ENCODE data around the gene ANGPTL2.
"Not testable (repeated sequence)": the region's sequence is repeated elsewhere in the genome, so short reads cannot be mapped to it uniquely, and the experiment has no call there.

The ANGPTL2 gene

GRCh38 chr9:127122176-127123063, at the start of gene ANGPTL2:
Gene ANGPTL2, minus strand, starts transcription at chr9:127122635. Its CDS starts 13,904 bp downstream, at chr9:127108731.
- FAIRE-seq (no peak), DNase-seq (ENCODE audit: extremely low spot score, insufficient read length, low read depth) (no peak)

- not testable (repeated sequence) for FAIRE-seq; DNase-seq (ENCODE audit: extremely low spot score, insufficient read length, low read depth)
These were observed 48.9 kb upstream of the ANGPTL2 start for GRCh38 chr9:127171348-127171747.

- no peak for DNase-seq (ENCODE audit: extremely low spot score, insufficient read length, low read depth)
- peak; percentile 36 for FAIRE-seq
These were observed 48.2 kb upstream of the ANGPTL2 start for GRCh38 chr9:127170652-127171051.

GRCh38 chr9:127170103-127170502, 47.7 kb upstream of the ANGPTL2 start:
- DNase-seq (ENCODE audit: extremely low spot score, insufficient read length, low read depth) = no peak
- FAIRE-seq = no peak

- DNase-seq (ENCODE audit: extremely low spot score, insufficient read length, low read depth) = no peak
- FAIRE-seq = no peak
These were observed 47.1 kb upstream of the ANGPTL2 start for GRCh38 chr9:127169575-127169883.

GRCh38 chr9:127168756-127169574, 46.5 kb upstream of the ANGPTL2 start:
- FAIRE-seq (no peak), DNase-seq (ENCODE audit: extremely low spot score, insufficient read length, low read depth) (no peak)

GRCh38 chr9:127167560-127168326, 45.3 kb upstream of the ANGPTL2 start:
- FAIRE-seq (no peak), DNase-seq (ENCODE audit: extremely low spot score, insufficient read length, low read depth) (no peak)

- DNase-seq (ENCODE audit: extremely low spot score, insufficient read length, low read depth) = peak; percentile 62
These were observed 44.5 kb upstream of the ANGPTL2 start for GRCh38 chr9:127166651-127167524.

GRCh38 chr9:127166111-127166510, 43.7 kb upstream of the ANGPTL2 start:
- DNase-seq (ENCODE audit: extremely low spot score, insufficient read length, low read depth) (no peak), FAIRE-seq (no peak)

More at GRCh38 chr9:127166651-127167524, 44.5 kb upstream of the ANGPTL2 start:
- peak; percentile 94 for FAIRE-seq

- FAIRE-seq (no peak), DNase-seq (ENCODE audit: extremely low spot score, insufficient read length, low read depth) (no peak)
These were observed 42.7 kb upstream of the ANGPTL2 start for GRCh38 chr9:127165116-127165515.

- no peak for DNase-seq (ENCODE audit: extremely low spot score, insufficient read length, low read depth)
These were observed 41.0 kb upstream of the ANGPTL2 start for GRCh38 chr9:127163409-127163808.

GRCh38 chr9:127162864-127163365, 40.5 kb upstream of the ANGPTL2 start:
- no peak for DNase-seq (ENCODE audit: extremely low spot score, insufficient read length, low read depth)
- FAIRE-seq = no peak

More at GRCh38 chr9:127163409-127163808, 41.0 kb upstream of the ANGPTL2 start:
- FAIRE-seq = peak; percentile 35

- DNase-seq (ENCODE audit: extremely low spot score, insufficient read length, low read depth) (no peak), FAIRE-seq (no peak)
These were observed 39.8 kb upstream of the ANGPTL2 start for GRCh38 chr9:127162046-127162863.

GRCh38 chr9:127161081-127161624, 38.7 kb upstream of the ANGPTL2 start:
- DNase-seq (ENCODE audit: extremely low spot score, insufficient read length, low read depth) (no peak), FAIRE-seq (no peak)

GRCh38 chr9:127159949-127160610, 37.6 kb upstream of the ANGPTL2 start:
- FAIRE-seq = no peak

GRCh38 chr9:127159325-127159801, 36.9 kb upstream of the ANGPTL2 start:
- DNase-seq (ENCODE audit: extremely low spot score, insufficient read length, low read depth) = no peak
- no peak for FAIRE-seq

More at GRCh38 chr9:127159949-127160610, 37.6 kb upstream of the ANGPTL2 start:
- no peak for DNase-seq (ENCODE audit: extremely low spot score, insufficient read length, low read depth)

- FAIRE-seq (no peak), DNase-seq (ENCODE audit: extremely low spot score, insufficient read length, low read depth) (no peak)
These were observed 36.4 kb upstream of the ANGPTL2 start for GRCh38 chr9:127158786-127159324.

Measured in GM18507 (cell line).